H1 (cell line): Measurements from ENCODE around the gene UBALD1. TPM values are rescaled to one million over a fixed set of nuclear protein-coding genes. Genes with fewer than 3 reads are reported as not detected.
A peak's percentile ranks its signal among the peaks of the same experiment; 100 is the strongest.

Source experiments
- CTCF ChIA-PET: fragments of 300-600 bp; sonication (Branson Sonifier 250); formaldehyde crosslinking; loops from one replicate; lab custom pipeline; 2021; ENCODE audit not compliant: partially characterized antibody; lab: Charles Lee
- POLR2A ChIA-PET: fragments of 300-600 bp; sonication (Branson Sonifier 250); formaldehyde crosslinking; loops from one replicate; lab custom pipeline; 2021; ENCODE audit warnings: inconsistent platforms; ENCODE audit not compliant: partially characterized antibody; lab: Charles Lee
- DNase-seq, 2 experiments: peaks; one replicate each; pipeline versions ENCODE4 v3.0.0 to v3.0.0-alpha.2; 2010 to 2022; ENCODE audit warnings: low spot score in 2 of 2, low read depth in 1 of 2, mixed read lengths in 1 of 2
- FAIRE-seq: peaks from 2 replicates; lab custom pipeline; 2011; peaks lifted over from hg19 to GRCh38; lab: Jason Lieb, UNC
- H2AFZ ChIP-seq: 2 replicates; pipeline ENCODE4 v1.8.1; 2012; ENCODE audit warnings: low read length, inconsistent platforms
- H2AK5ac ChIP-seq: 2 replicates; pipeline ENCODE4 v1.6.1; 2013; ENCODE audit warnings: low read depth, low read length
- H2BK120ac ChIP-seq: replicated peaks from 2 replicates; pipeline ENCODE3; 2013; ENCODE audit warnings: low read depth, low read length, inconsistent platforms
- H2BK12ac ChIP-seq: 2 replicates; pipeline ENCODE4 v1.6.1; 2013; ENCODE audit warnings: low read depth, low read length
- H2BK15ac ChIP-seq: 2 replicates; pipeline ENCODE4 v1.6.1; 2013; ENCODE audit warnings: low read length
- H2BK20ac ChIP-seq: 2 replicates; pipeline ENCODE4 v1.6.1; 2013; ENCODE audit warnings: low read length
- H2BK5ac ChIP-seq: 2 replicates; pipeline ENCODE4 v1.6.1; 2013; ENCODE audit warnings: low read depth, low read length
- H3K14ac ChIP-seq: 2 replicates; pipeline ENCODE4 v1.6.1; 2013; ENCODE audit warnings: inconsistent platforms; ENCODE audit not compliant: insufficient read length
- H3K18ac ChIP-seq: 2 replicates; pipeline ENCODE4 v1.6.1; 2013; ENCODE audit warnings: low read length; ENCODE audit errors: extremely low read depth
- H3K23ac ChIP-seq: 2 replicates; pipeline ENCODE4 v1.6.1; 2013; ENCODE audit warnings: inconsistent platforms; ENCODE audit not compliant: insufficient read length
- H3K23me2 ChIP-seq: 2 replicates; pipeline ENCODE4 v1.6.1; 2013; ENCODE audit warnings: low read depth, low read length
- H3K27ac ChIP-seq: 2 replicates; pipeline ENCODE4 v1.6.1; 2011; ENCODE audit warnings: low read depth, low read length, inconsistent platforms
- H3K27me3 ChIP-seq, 4 experiments: replicated peaks in 1 of 4; 1 replicate in 1 of 4; 2 replicates in 3 of 4; pipeline versions ENCODE4 v1.6.1 to v1.8.1; 2011 to 2013; ENCODE audit warnings: low read length in 3 of 4, mild to moderate bottlenecking in 3 of 4, inconsistent platforms in 2 of 4, mixed read lengths in 2 of 4, moderate library complexity in 1 of 4; ENCODE audit not compliant: control insufficient read depth in 3 of 4, insufficient read depth in 3 of 4; ENCODE audit errors: extremely low read depth in 1 of 4
- H3K36me3 ChIP-seq, 4 experiments: 2 replicates each; pipeline versions ENCODE4 v1.6.1 to v1.8.1; 2011 to 2013; ENCODE audit warnings: mild to moderate bottlenecking in 4 of 4, low read length in 3 of 4, moderate library complexity in 2 of 4, control low read depth in 1 of 4, inconsistent platforms in 1 of 4; ENCODE audit not compliant: insufficient read depth in 4 of 4, control insufficient read depth in 2 of 4
- H3K4ac ChIP-seq: replicated peaks from 2 replicates; pipeline ENCODE3; 2013; ENCODE audit warnings: low read length, low read depth, mixed read lengths, inconsistent platforms; ENCODE audit not compliant: insufficient read length
- H3K4me1 ChIP-seq, 4 experiments: replicated peaks in 1 of 4; 1 replicate in 1 of 4; 2 replicates in 3 of 4; pipeline versions ENCODE4 v1.6.1 to v1.8.1; 2011 to 2013; ENCODE audit warnings: low read length in 3 of 4, inconsistent platforms in 2 of 4, mixed read lengths in 1 of 4; ENCODE audit not compliant: insufficient read depth in 4 of 4, control insufficient read depth in 3 of 4
- H3K4me2 ChIP-seq, 2 experiments: 2 replicates each; pipeline versions ENCODE4 v1.6.1 to v1.8.1; 2011 to 2013; ENCODE audit warnings: low read depth in 2 of 2, low read length in 2 of 2, control low read depth in 1 of 2, inconsistent platforms in 1 of 2, mild to moderate bottlenecking in 1 of 2; ENCODE audit not compliant: insufficient read depth in 1 of 2
- H3K4me3 ChIP-seq, 4 experiments: fragments of 200-600, 300-600 bp in 1 of 4; sonication (generic), shearing (Covaris generic), sonication (Bioruptor Twin) in 1 of 4; 2 replicates each; pipeline versions ENCODE4 v1.5.1 to v1.8.1; 2011 to 2016; ENCODE audit warnings: low read length in 4 of 4, low read depth in 3 of 4, control low read depth in 2 of 4, inconsistent platforms in 2 of 4, mild to moderate bottlenecking in 2 of 4, mixed read lengths in 1 of 4, moderate library complexity in 1 of 4; ENCODE audit not compliant: insufficient read depth in 2 of 4; ENCODE audit errors: extremely low read depth in 1 of 4
- H3K56ac ChIP-seq: replicated peaks from 2 replicates; pipeline ENCODE3; 2013; ENCODE audit warnings: low read depth, mild to moderate bottlenecking, mixed read lengths, low read length, inconsistent platforms; ENCODE audit not compliant: insufficient read length
- H3K79me1 ChIP-seq: 2 replicates; pipeline ENCODE4 v1.6.1; 2013; ENCODE audit warnings: low read depth, low read length, control low read depth
- H3K79me2 ChIP-seq, 2 experiments: 2 replicates each; pipeline versions ENCODE4 v1.6.1 to v1.8.1; 2012 to 2013; ENCODE audit warnings: low read length in 2 of 2, mild to moderate bottlenecking in 2 of 2, inconsistent platforms in 1 of 2; ENCODE audit not compliant: insufficient read depth in 2 of 2, control insufficient read depth in 1 of 2
- H3K9ac ChIP-seq, 4 experiments: replicated peaks in 1 of 4; 1 replicate in 1 of 4; 2 replicates in 3 of 4; pipeline versions ENCODE4 v1.6.1 to v1.8.1; 2011 to 2013; ENCODE audit warnings: low read depth in 3 of 4, low read length in 3 of 4, control low read depth in 2 of 4, mild to moderate bottlenecking in 2 of 4, moderate library complexity in 2 of 4, inconsistent platforms in 1 of 4; ENCODE audit errors: extremely low read depth in 1 of 4
- H3K9me3 ChIP-seq, 2 experiments: 2 replicates each; pipeline versions ENCODE4 v1.6.1 to v1.8.1; 2012 to 2013; ENCODE audit warnings: mild to moderate bottlenecking in 2 of 2, moderate library complexity in 2 of 2, control low read depth in 1 of 2, inconsistent platforms in 1 of 2, low read depth in 1 of 2, low read length in 1 of 2, mixed read lengths in 1 of 2; ENCODE audit not compliant: insufficient read depth in 2 of 2
- H4K20me1 ChIP-seq, 2 experiments: replicated peaks in 1 of 2; 2 replicates each; pipeline versions ENCODE3 to v1.8.1; 2011 to 2013; ENCODE audit warnings: inconsistent platforms in 2 of 2, low read length in 2 of 2, mild to moderate bottlenecking in 1 of 2; ENCODE audit not compliant: insufficient read depth in 2 of 2, control insufficient read depth in 1 of 2
- H4K5ac ChIP-seq: 2 replicates; pipeline ENCODE4 v1.6.1; 2013; ENCODE audit warnings: low read length, low read depth, mixed read lengths, inconsistent platforms; ENCODE audit not compliant: insufficient read length
- H4K8ac ChIP-seq: 2 replicates; pipeline ENCODE4 v1.8.0; 2013; ENCODE audit warnings: mild to moderate bottlenecking, moderate library complexity, low read length, inconsistent platforms; ENCODE audit not compliant: insufficient read depth; ENCODE audit errors: extremely low read depth
- H4K91ac ChIP-seq: replicated peaks from 2 replicates; pipeline ENCODE3; 2013; ENCODE audit warnings: low read length, mixed read lengths, inconsistent platforms; ENCODE audit not compliant: insufficient read length
- EZH2 ChIP-seq: fragments of 200-600 bp; sonication (generic); IDR thresholded peaks from 2 replicates; pipeline ENCODE4 v1.7.1; 2012; ENCODE audit warnings: low read depth, mild to moderate bottlenecking, moderate library complexity, low read length, inconsistent platforms; ENCODE audit not compliant: severe bottlenecking
- JUN ChIP-seq: IDR thresholded peaks from 2 replicates; pipeline ENCODE4 v1.6.1; 2011; ENCODE audit warnings: low read depth, mild to moderate bottlenecking, improper control_type of control experiment, low read length
- JUND ChIP-seq: IDR thresholded peaks from 2 replicates; pipeline ENCODE4 v1.6.1; 2011; ENCODE audit warnings: mild to moderate bottlenecking, improper control_type of control experiment, low read length
- MAX ChIP-seq: IDR thresholded peaks from 2 replicates; pipeline ENCODE4 v1.6.1; 2012; ENCODE audit warnings: inconsistent platforms
- SAP30 ChIP-seq: fragments of 300-600 bp; sonication (generic); IDR thresholded peaks from 2 replicates; pipeline ENCODE4 v1.7.1; 2012; ENCODE audit warnings: low read length, moderate library complexity, mild to moderate bottlenecking, inconsistent platforms; ENCODE audit not compliant: insufficient read depth, insufficient replicate concordance
- TEAD4 ChIP-seq: IDR thresholded peaks from 2 replicates; pipeline ENCODE4 v1.6.1; 2012; ENCODE audit warnings: low read depth, low read length, inconsistent platforms, mixed read lengths
- WGBS, 2 experiments: shearing (Covaris generic) in 1 of 2; methylation state at CpG; one replicate each; pipeline versions ENCODE4 v1.1.6 to v1.1.7; 2013 to 2015; ENCODE audit warnings: low lambda C conversion rate in 2 of 2, mixed read lengths in 2 of 2, inconsistent platforms in 1 of 2, low coverage in 1 of 2, missing lambda C conversion rate in 1 of 2; ENCODE audit not compliant: insufficient replicate concordance in 2 of 2, insufficient coverage in 1 of 2, insufficient read length in 1 of 2; ENCODE audit errors: extremely low coverage in 1 of 2, missing lambda C conversion rate in 1 of 2; 5-methylcytosine and 5-hydroxymethylcytosine counted together
- polyA plus RNA-seq, 7 experiments: library from polyadenylated mRNA; depleted of rRNA in 3 of 7; stranded (reverse) in 5 of 7; unstranded in 2 of 7; fragments of >200 nt in 5 of 7; fragments of 200-250 nt in 2 of 7; gene quantifications; 1 replicate in 5 of 7; 2 replicates in 1 of 7; 4 replicates in 1 of 7; pipeline versions ENCODE4 v1.2.1 to v1.2.3, GENCODE V29; 2011 to 2013; ENCODE audit warnings: missing spikeins in 2 of 7, mixed read lengths in 2 of 7
- total RNA-seq: library from RNA; stranded (reverse); fragmentation: NEBNext Ultra II Directional; extraction: Animal tissue kit (Norgen Biotek cat#: 25700); gene quantifications from 2 replicates; pipeline ENCODE4 v1.2.1, GENCODE V29; 2021

Gene UBALD1
- total and polyA plus RNA-seq, 2 of the 8 experiments (the other 6 are each of a cell fraction or from before 2014, with no cell fraction given), result 28.6 to 62.0 TPM

DNA sequence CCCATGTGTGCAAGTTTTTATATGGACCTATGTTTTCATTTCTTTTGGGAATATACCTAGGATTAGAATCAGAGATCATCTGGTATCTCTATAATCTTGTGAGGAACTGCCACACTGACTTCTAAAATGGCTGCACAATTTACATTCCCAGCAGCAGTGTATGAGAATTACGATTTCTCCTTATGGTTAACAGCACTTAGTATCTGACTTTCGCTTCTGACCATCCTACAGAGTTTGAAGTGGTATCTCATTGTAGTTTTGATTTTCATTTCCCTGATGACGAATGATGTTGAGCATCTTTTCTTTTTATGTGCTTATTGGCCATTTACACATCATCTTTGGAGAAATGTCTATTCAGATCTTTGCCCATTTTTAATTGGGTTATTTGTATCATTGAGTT, 48.5 kb downstream of the UBALD1 start:
- no peaks in the 10 kb centered on the region for H3K9me3 ChIP-seq

More for the DNA sequence above, 48.5 kb downstream of the UBALD1 start:
- TF ChIP-seq MAX (no peak), EZH2 (no peak), SAP30 (no peak), JUN (no peak), JUND (no peak), TEAD4 (no peak)
- Histone ChIP-seq H2AK5ac (no peak overlapping the region), H3K23ac (no peak overlapping the region), H3K4me2 (no peak overlapping the region), H2AFZ (no peak overlapping the region), H2BK120ac (no peak overlapping the region), H3K4ac (no peak overlapping the region), H3K23me2 (no peaks in the 10 kb centered on the region), H4K8ac (no peak overlapping the region), H2BK5ac (no peak overlapping the region), H3K14ac (no peak overlapping the region), H3K56ac (no peak overlapping the region), H4K20me1 (no peaks in the 10 kb centered on the region), H2BK15ac (no peak overlapping the region), H3K79me2 (no peaks in the 10 kb centered on the region), H2BK20ac (no peak overlapping the region), H3K79me1 (no peaks in the 10 kb centered on the region), H3K18ac (no peak overlapping the region), H4K5ac (no peak overlapping the region), H3K9ac (no peak overlapping the region; a peak in 1 of 7 replicates), H3K27me3 (no peaks in the 10 kb centered on the region; a peak in 1 of 7 replicates), H3K4me3 (no peak overlapping the region), H3K4me1 (peaks cover 5 to 15% (median 6%) of the 10 kb centered on the region in 4 experiments), H3K27ac (no peak overlapping the region), H2BK12ac (0 out of 2 replicates have a peak overlapping the region, but pooled peaks have one; percentile 43), H3K36me3 (no peaks in the 10 kb centered on the region), H4K91ac (no peak overlapping the region)
- POLR2A ChIA-PET, result interaction anchor here (1.3 kb wide), 1 partner anchor 10 kb away, joined by 3 read pairs; the partner anchor contains the start of gene C16orf96
- FAIRE-seq, result no peak
- CTCF ChIA-PET, result interaction anchor here (1.7 to 40.7 kb wide), 4 partner anchors 9 to 51 kb away, joined by 4 to 968 read pairs (median 40); no protein-coding TSS in a partner anchor
- no peak for DNase-seq
- 91% methylated on average over 3 of the region's 3 CpGs; no CpG with 5 or more reads in 1 of the 2 experiments for WGBS, 2 experiments
